GM19240 (cell line): ENCODE data around the gene CACNB1.

Source experiments
- DNase-seq: peaks from one replicate; pipeline ENCODE4 v3.0.0; 2011; ENCODE audit warnings: low spot score; ENCODE audit not compliant: insufficient read length

The CACNB1 gene

GRCh38 chr17:39126436-39126835 lies 71.0 kb downstream of the CACNB1 start:
- DNase-seq: no peak

- DNase-seq: no peak
Observed at GRCh38 chr17:39125143-39125875, 72.2 kb downstream of the CACNB1 start.

DNA sequence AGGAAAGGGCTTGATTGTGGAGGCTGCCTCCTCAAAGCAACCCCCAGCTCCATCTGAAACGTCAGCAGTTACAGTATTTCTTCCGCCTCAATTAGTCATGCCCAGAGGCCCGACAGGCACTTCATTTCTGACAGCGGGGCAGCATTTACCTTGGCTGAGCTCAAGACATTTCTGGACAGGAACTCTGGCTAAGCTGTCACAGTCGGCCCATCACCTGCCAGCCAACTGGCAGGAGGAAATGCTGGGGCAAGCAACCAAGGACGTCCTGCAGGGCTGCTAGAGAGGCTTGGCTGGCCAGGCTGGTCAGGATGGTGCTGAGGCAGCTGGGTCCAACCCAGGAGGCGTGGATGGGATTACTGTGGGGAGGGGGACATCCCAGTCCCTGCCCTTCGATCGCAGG lies 73.8 kb downstream of the CACNB1 start:
- DNase-seq: no peak
